ENCODE measurements around the gene ZNF423.

Gene ZNF423

DNA sequence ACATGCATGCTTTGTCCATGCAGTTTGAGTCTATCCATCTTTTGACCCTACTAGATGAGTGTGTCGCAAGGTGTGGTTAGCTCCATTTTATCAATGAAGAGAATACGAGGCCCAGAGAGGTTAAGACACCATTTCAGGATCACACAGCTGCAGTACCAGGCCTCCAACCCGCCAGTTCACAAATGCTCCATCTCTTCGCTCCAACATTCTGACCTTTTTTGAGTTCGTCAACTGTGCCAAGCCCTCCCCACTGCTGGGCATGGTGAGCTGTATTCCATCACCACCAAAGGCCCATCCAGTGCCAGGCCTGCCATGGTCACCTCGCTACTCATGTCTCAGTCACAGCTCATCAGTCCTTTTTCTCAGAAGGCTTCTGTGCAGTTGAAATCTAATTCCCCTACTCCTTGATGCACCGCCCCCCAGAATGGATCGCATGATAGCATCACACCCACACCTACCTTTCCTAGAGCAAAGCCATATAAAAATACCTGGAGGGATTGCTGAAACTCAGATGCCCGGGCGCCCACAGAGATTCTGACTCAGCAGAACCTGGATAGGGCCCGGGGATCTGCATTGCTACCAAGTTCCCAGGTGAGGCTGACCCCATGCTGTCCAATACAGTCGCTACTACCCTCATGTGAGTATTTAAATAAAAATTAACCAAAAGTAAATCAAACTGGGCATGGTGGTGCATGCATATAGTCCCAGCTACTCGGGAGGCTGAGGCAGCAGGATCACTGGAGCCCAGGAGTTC, 38.0 kb downstream of the ZNF423 start:
- Histone ChIP-seq H3K4me2 (ENCODE audit: low read length) (no peak overlapping the region), H3K9me3 (ENCODE audit: control insufficient read depth, insufficient read depth, low read length) (no peaks in the 10 kb centered on the region), H3K4me1 (ENCODE audit: control insufficient read depth, low read length) (no peaks in the 10 kb centered on the region), H3K36me3 (ENCODE audit: control insufficient read depth, low read length) (no peaks in the 10 kb centered on the region), H3K9me2 (replicated peaks; ENCODE audit: control insufficient read depth, low read length) (no peaks in the 10 kb centered on the region), H3K27me3 (ENCODE audit: control insufficient read depth, low read length) (no peaks in the 10 kb centered on the region), H3K4me3 (ENCODE audit: low read length) (no peak overlapping the region), H3K79me2 (ENCODE audit: control insufficient read depth, low read length) (no peaks in the 10 kb centered on the region), H3K27ac (ENCODE audit: low read depth, low read length) (no peak overlapping the region), H4K20me1 (ENCODE audit: control insufficient read depth, insufficient read depth, low read depth, low read length) (no peaks in the 10 kb centered on the region), H3F3A (ENCODE audit: control insufficient read depth, insufficient read depth) (no peaks in the 10 kb centered on the region)
- TF ChIP-seq, protein P1, sequence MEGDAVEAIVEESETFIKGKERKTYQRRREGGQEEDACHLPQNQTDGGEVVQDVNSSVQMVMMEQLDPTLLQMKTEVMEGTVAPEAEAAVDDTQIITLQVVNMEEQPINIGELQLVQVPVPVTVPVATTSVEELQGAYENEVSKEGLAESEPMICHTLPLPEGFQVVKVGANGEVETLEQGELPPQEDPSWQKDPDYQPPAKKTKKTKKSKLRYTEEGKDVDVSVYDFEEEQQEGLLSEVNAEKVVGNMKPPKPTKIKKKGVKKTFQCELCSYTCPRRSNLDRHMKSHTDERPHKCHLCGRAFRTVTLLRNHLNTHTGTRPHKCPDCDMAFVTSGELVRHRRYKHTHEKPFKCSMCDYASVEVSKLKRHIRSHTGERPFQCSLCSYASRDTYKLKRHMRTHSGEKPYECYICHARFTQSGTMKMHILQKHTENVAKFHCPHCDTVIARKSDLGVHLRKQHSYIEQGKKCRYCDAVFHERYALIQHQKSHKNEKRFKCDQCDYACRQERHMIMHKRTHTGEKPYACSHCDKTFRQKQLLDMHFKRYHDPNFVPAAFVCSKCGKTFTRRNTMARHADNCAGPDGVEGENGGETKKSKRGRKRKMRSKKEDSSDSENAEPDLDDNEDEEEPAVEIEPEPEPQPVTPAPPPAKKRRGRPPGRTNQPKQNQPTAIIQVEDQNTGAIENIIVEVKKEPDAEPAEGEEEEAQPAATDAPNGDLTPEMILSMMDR (IDR thresholded peaks at IDR 0.05; ENCODE audit: low read depth, low read length, poor library complexity, severe bottlenecking) = no peak
- TF ChIP-seq EZH2phosphoT487 (IDR thresholded peaks at IDR 0.05; ENCODE audit: borderline replicate concordance, low read length) = no peak

DNA sequence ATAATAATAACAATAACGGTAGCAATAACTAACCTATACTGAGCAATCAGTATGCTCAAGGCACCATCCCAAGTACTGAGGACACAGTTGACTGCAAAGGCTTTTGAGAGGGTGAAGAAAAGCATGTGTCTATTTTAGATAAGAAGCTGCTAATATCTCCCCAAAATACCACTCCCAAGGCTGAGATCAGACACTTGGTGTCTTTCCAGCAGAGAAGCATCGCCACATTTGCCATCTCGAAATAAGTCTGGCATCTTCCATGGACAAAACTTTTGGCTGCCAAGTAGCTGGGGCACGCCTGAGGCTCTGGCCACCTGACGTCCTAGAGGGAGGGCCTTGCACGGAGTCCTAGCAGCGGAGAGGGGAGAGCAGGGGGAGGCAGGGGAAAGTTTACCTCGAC, 39.0 kb downstream of the ZNF423 start:
- Histone ChIP-seq H3K9me2 (replicated peaks; ENCODE audit: control insufficient read depth, low read length) (no peaks in the 10 kb centered on the region), H3K9me3 (ENCODE audit: control insufficient read depth, insufficient read depth, low read length) (no peaks in the 10 kb centered on the region), H3K27ac (ENCODE audit: low read depth, low read length) (no peak overlapping the region), H3K79me2 (ENCODE audit: control insufficient read depth, low read length) (no peaks in the 10 kb centered on the region), H3K36me3 (ENCODE audit: control insufficient read depth, low read length) (no peaks in the 10 kb centered on the region), H3K4me3 (ENCODE audit: low read length) (no peak overlapping the region), H3K27me3 (ENCODE audit: control insufficient read depth, low read length) (no peaks in the 10 kb centered on the region), H3F3A (ENCODE audit: control insufficient read depth, insufficient read depth) (no peaks in the 10 kb centered on the region), H3K4me2 (ENCODE audit: low read length) (no peak overlapping the region), H4K20me1 (ENCODE audit: control insufficient read depth, insufficient read depth, low read depth, low read length) (no peaks in the 10 kb centered on the region), H3K4me1 (ENCODE audit: control insufficient read depth, low read length) (no peaks in the 10 kb centered on the region)
- no peak for TF ChIP-seq EZH2phosphoT487 (IDR thresholded peaks at IDR 0.05; ENCODE audit: borderline replicate concordance, low read length)
- TF ChIP-seq, protein P1 (IDR thresholded peaks at IDR 0.05; ENCODE audit: low read depth, low read length, poor library complexity, severe bottlenecking) = no peak

DNA sequence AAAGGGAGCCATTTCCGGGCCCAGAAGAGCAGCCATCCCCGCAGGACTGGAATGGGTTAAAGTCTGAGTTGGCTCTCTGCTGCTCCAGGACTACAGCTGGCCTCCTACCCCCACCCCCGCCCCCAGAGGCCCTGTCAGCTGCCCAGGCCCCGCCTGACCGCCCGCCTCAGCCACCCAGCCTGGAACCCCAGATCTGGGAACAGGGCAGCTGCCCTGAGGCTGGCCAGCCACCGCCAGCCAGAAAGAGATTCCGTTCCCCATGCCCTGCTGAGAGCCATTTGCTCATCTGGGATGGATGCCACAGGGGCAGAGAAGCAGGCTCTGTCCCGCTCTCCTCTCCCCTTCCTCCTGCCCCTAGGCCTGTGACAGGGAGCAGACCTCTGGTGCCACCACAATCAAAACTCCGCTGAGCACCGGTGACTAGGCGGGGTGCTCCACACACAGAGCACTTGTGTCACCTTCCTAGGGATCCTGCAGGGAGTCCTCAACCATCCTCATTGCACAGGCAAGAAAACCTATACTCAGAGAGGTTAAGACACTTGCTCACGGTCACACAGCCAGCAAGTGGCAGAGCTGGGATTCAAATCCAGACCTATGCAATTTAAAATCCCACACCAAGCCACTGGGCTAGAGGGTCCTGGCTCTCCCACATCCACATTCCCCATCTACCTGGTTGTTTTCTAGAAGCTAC, 44.1 kb downstream of the ZNF423 start:
- H3K9me3 ChIP-seq (ENCODE audit: control insufficient read depth, insufficient read depth, low read length) = no peaks in the 10 kb centered on the region
- H3K27me3 ChIP-seq (ENCODE audit: control insufficient read depth, low read length) = no peaks in the 10 kb centered on the region
- H3F3A ChIP-seq (ENCODE audit: control insufficient read depth, insufficient read depth) = no peaks in the 10 kb centered on the region
- TF ChIP-seq, protein P1 (IDR thresholded peaks at IDR 0.05; ENCODE audit: low read depth, low read length, poor library complexity, severe bottlenecking) = no peak
- TF ChIP-seq EZH2phosphoT487 (IDR thresholded peaks at IDR 0.05; ENCODE audit: borderline replicate concordance, low read length) = no peak
- H3K27ac ChIP-seq (ENCODE audit: low read depth, low read length) = no peak overlapping the region
- H3K36me3 ChIP-seq (ENCODE audit: control insufficient read depth, low read length) = no peaks in the 10 kb centered on the region
- no peaks in the 10 kb centered on the region for H3K4me1 ChIP-seq (ENCODE audit: control insufficient read depth, low read length)
- no peaks in the 10 kb centered on the region for H3K9me2 ChIP-seq (replicated peaks; ENCODE audit: control insufficient read depth, low read length)
- H3K79me2 ChIP-seq (ENCODE audit: control insufficient read depth, low read length) = no peaks in the 10 kb centered on the region
- no peaks in the 10 kb centered on the region for H4K20me1 ChIP-seq (ENCODE audit: control insufficient read depth, insufficient read depth, low read depth, low read length)
- H3K4me3 ChIP-seq (ENCODE audit: low read length) = no peak overlapping the region
- no peak overlapping the region for H3K4me2 ChIP-seq (ENCODE audit: low read length)

All from DOHH2 (cell line).